ENCODE data around the gene REEP5. TPM values are rescaled to one million over a fixed set of nuclear protein-coding genes. Genes with fewer than 3 reads are reported as not detected.

The REEP5 gene
- total and polyA plus RNA-seq, 2 of the 8 experiments (the other 6 are each of a cell fraction or from before 2014, with no cell fraction given): 58.3 to 94.3 TPM

DNA sequence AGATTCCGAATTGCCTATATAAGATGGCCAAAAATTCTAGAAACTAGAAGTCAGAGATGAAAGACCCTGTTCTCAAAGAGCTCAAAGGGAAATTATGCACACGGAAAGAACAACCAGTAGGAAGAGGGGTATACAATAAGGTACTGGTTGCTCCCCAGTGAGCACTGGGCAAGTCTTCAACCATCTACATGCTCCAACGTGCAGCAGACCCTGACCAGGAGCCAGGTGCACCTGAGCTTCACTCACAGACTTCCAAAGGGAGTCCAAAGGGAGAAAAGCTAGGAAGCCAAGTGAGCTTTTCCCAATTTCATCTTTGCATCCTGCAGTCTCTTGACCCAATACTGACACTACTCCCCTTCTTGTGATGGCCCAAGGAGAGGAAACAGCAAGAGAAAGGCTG, 3.9 kb downstream of the REEP5 start:
- Histone ChIP-seq H3K4me2 (ENCODE audit: insufficient read depth in 1 of 2, low read depth in 2 of 2, low read length in 2 of 2) (no peak overlapping the region), H3K18ac (ENCODE audit: extremely low read depth, low read length) (no peak overlapping the region), H4K5ac (ENCODE audit: insufficient read length, low read depth, low read length) (no peak overlapping the region), H3K23ac (ENCODE audit: insufficient read length) (no peak overlapping the region), H4K8ac (ENCODE audit: extremely low read depth, insufficient read depth, low read length) (no peak overlapping the region), H3K9ac (replicated peaks in 1 of 4; ENCODE audit: extremely low read depth in 1 of 4, low read depth in 3 of 4, low read length in 3 of 4) (no peak overlapping the region), H3K4me3 (ENCODE audit: extremely low read depth in 1 of 4, insufficient read depth in 2 of 4, low read depth in 3 of 4, low read length in 4 of 4) (no peak overlapping the region), H3K79me1 (ENCODE audit: low read depth, low read length) (no peaks in the 10 kb centered on the region; the same call in 1 of the 2 replicates), H4K91ac (replicated peaks; ENCODE audit: insufficient read length, low read length) (no peak overlapping the region), H3K9me3 (ENCODE audit: insufficient read depth in 2 of 2, low read depth in 1 of 2, low read length in 1 of 2) (no peaks in the 10 kb centered on the region), H4K20me1 (replicated peaks in 1 of 2; ENCODE audit: control insufficient read depth in 1 of 2, insufficient read depth in 2 of 2, low read length in 2 of 2) (peaks cover 0 to 4% of the 10 kb centered on the region in 2 experiments), H2AFZ (ENCODE audit: low read length) (no peak overlapping the region), H3K4me1 (replicated peaks in 1 of 4; ENCODE audit: control insufficient read depth in 3 of 4, insufficient read depth in 4 of 4, low read length in 3 of 4) (no peaks in the 10 kb centered on the region), H3K56ac (replicated peaks; ENCODE audit: insufficient read length, low read depth, low read length) (no peak overlapping the region), H2BK120ac (replicated peaks; ENCODE audit: low read depth, low read length) (no peak overlapping the region), H3K27me3 (replicated peaks in 1 of 4; ENCODE audit: control insufficient read depth in 3 of 4, extremely low read depth in 1 of 4, insufficient read depth in 3 of 4, low read length in 3 of 4) (peaks cover 0 to 2% (median 0%) of the 10 kb centered on the region in 4 experiments; a peak in 1 of 7 replicates), H3K27ac (ENCODE audit: low read depth, low read length) (no peak overlapping the region), H3K14ac (ENCODE audit: insufficient read length) (no peak overlapping the region), H2BK5ac (ENCODE audit: low read depth, low read length) (no peak overlapping the region; the same call in 1 of the 2 replicates), H2AK5ac (ENCODE audit: low read depth, low read length) (no peak overlapping the region), H3K23me2 (ENCODE audit: low read depth, low read length) (peaks cover 5% of the 10 kb centered on the region), H2BK12ac (ENCODE audit: low read depth, low read length) (no peak overlapping the region), H3K36me3 (ENCODE audit: control insufficient read depth in 2 of 4, insufficient read depth in 4 of 4, low read length in 3 of 4) (peaks cover 0 to 18% (median 2%) of the 10 kb centered on the region in 4 experiments; a peak in 5 of 8 replicates), H2BK20ac (ENCODE audit: low read length) (no peak overlapping the region), H3K4ac (replicated peaks; ENCODE audit: insufficient read length, low read depth, low read length) (no peak overlapping the region), H3K79me2 (ENCODE audit: control insufficient read depth in 1 of 2, insufficient read depth in 2 of 2, low read length in 2 of 2) (peaks cover 0 to 8% of the 10 kb centered on the region in 2 experiments; a peak in 1 of 4 replicates), H2BK15ac (ENCODE audit: low read length) (no peak overlapping the region)
- FAIRE-seq: no peak
- POLR2A ChIA-PET (ENCODE audit: partially characterized antibody): interaction anchor here (1.0 kb wide), 1 partner anchor 23 kb away, joined by 3 read pairs; no protein-coding TSS in a partner anchor
- DNase-seq (ENCODE audit: low read depth in 1 of 2, low spot score in 2 of 2): no peak
- 90% methylated on average over 3 of the region's 3 CpGs; no CpG with 5 or more reads in 1 of the 2 experiments for WGBS, 2 experiments (ENCODE audit: extremely low coverage in 1 of 2, insufficient coverage in 1 of 2, insufficient read length in 1 of 2, insufficient replicate concordance in 2 of 2, low coverage in 1 of 2, low lambda C conversion rate in 2 of 2, missing lambda C conversion rate in 1 of 2)
- TF ChIP-seq SIN3A (conservative IDR thresholded peaks at IDR 0.05 in 1 of 2, IDR thresholded peaks at IDR 0.05 in 1 of 2; ENCODE audit: low read depth in 1 of 2, low read length in 2 of 2) (no peak), HDAC2 (IDR thresholded peaks at IDR 0.05; ENCODE audit: borderline replicate concordance in 1 of 2, low read depth in 2 of 2, low read length in 2 of 2) (no peak), SP2 (IDR thresholded peaks at IDR 0.05; ENCODE audit: low read length) (no peak), KDM5A (IDR thresholded peaks at IDR 0.05; ENCODE audit: low read length) (no peak), POLR2A (IDR thresholded peaks at IDR 0.05; ENCODE audit: control extremely low read depth in 1 of 2, low read depth in 2 of 2, low read length in 2 of 2) (no peak), TCF12 (IDR thresholded peaks at IDR 0.05; ENCODE audit: low read depth, low read length) (no peak), EZH2 (IDR thresholded peaks at IDR 0.05; ENCODE audit: low read depth, low read length, severe bottlenecking) (no peak), BRCA1 (IDR thresholded peaks at IDR 0.05; ENCODE audit: low read depth, low read length) (no peak)
- TF ChIP-seq, protein P1, sequence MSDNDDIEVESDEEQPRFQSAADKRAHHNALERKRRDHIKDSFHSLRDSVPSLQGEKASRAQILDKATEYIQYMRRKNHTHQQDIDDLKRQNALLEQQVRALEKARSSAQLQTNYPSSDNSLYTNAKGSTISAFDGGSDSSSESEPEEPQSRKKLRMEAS (IDR thresholded peaks at IDR 0.05): no peak
- CTCF ChIA-PET (ENCODE audit: partially characterized antibody): interaction anchor here (0.6 to 2.5 kb wide), 5 partner anchors 10 to 659 kb away, joined by 3 to 17 read pairs (median 5); no protein-coding TSS in a partner anchor
